NCI-H146 treated with DMSO at 0.1 percent for 48 hours (cell line): ENCODE measurements around the gene BLVRA.
"Not testable (repeated sequence)": the region's sequence is repeated elsewhere in the genome, so short reads cannot be mapped to it uniquely, and the experiment has no call there.

Source experiments
- DNase-seq: peaks from one replicate; lab custom pipeline; 2025; ENCODE audit not compliant: unreplicated experiment; lab: John Stamatoyannopoulos, UW

The BLVRA gene

GRCh38 chr7:43768887-43769272, 10.4 kb downstream of the BLVRA start:
- no peak for DNase-seq

GRCh38 chr7:43769281-43769680, 10.8 kb downstream of the BLVRA start:
- DNase-seq, result no peak

- DNase-seq, result no peak
These were observed 11.4 kb downstream of the BLVRA start for GRCh38 chr7:43769791-43770465.

GRCh38 chr7:43771128-43771527, 12.6 kb downstream of the BLVRA start:
- DNase-seq, result no peak

- DNase-seq, result no peak
These were observed 13.1 kb downstream of the BLVRA start for GRCh38 chr7:43771573-43771972.

- not testable (repeated sequence) for DNase-seq
These were observed 14.8 kb downstream of the BLVRA start for GRCh38 chr7:43773268-43773667.

- DNase-seq, result not testable (repeated sequence)
These were observed 16.8 kb downstream of the BLVRA start for GRCh38 chr7:43775255-43775654.

GRCh38 chr7:43778293-43779044, 20.0 kb downstream of the BLVRA start:
- DNase-seq, result not testable (repeated sequence)

- no peak for DNase-seq
These were observed 20.7 kb downstream of the BLVRA start for GRCh38 chr7:43779045-43779812.

GRCh38 chr7:43781726-43782607, 23.5 kb downstream of the BLVRA start:
- DNase-seq, result no peak

GRCh38 chr7:43782768-43783555, 24.5 kb downstream of the BLVRA start:
- no peak for DNase-seq

GRCh38 chr7:43784030-43784584, 25.6 kb downstream of the BLVRA start:
- DNase-seq, result no peak

GRCh38 chr7:43784585-43785087, 26.2 kb downstream of the BLVRA start:
- DNase-seq, result not testable (repeated sequence)

- DNase-seq, result no peak
These were observed 26.9 kb downstream of the BLVRA start for GRCh38 chr7:43785420-43785819.

GRCh38 chr7:43787771-43788170, 29.3 kb downstream of the BLVRA start:
- DNase-seq, result no peak

- DNase-seq, result no peak
These were observed 31.5 kb downstream of the BLVRA start for GRCh38 chr7:43790006-43790405.

- DNase-seq, result no peak
These were observed 32.4 kb downstream of the BLVRA start for GRCh38 chr7:43790834-43791233.

- no peak for DNase-seq
These were observed 33.2 kb downstream of the BLVRA start for GRCh38 chr7:43791665-43792064.

GRCh38 chr7:43792471-43793150, 34.1 kb downstream of the BLVRA start:
- no peak for DNase-seq
